ENCODE data around the gene FKBP5. TPM values are rescaled to one million over a fixed set of nuclear protein-coding genes. Genes with fewer than 3 reads are reported as not detected.

Gene FKBP5
- total RNA-seq, 1 donor from 2014 or later, result 4.6 TPM

DNA sequence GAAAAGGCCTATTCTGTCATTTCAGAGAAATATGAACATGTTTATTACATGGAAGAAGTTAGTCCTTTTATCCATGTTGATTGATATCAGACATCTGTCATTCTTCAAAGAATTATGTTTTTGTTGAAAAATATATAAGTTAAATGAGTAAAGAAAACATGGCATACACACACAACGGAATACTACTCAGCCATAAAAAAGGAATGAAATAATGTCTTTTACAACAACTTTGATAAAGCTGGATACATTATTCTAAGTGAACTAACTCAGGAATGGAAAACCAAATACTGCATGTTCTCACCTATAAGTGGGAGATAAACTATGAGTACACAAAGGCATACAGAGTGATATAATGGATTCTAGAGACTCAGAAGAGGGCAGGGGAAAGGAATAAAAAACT is 9.3 kb downstream of the FKBP5 start:
- no peaks in the 10 kb centered on the region for H3K36me3 Mint-ChIP-seq (ENCODE audit: low read depth, unreplicated experiment)
- H3K27ac Mint-ChIP-seq (ENCODE audit: unreplicated experiment), result no peak overlapping the region
- FAIRE-seq (no peak), DNase-seq (ENCODE audit: low read depth) (no peak)
- H3K4me1 Mint-ChIP-seq (ENCODE audit: low read depth, unreplicated experiment), result peaks cover 21% of the 10 kb centered on the region
- Histone ChIP-seq H3K27ac (ENCODE audit: low read depth, low read length) (no peak overlapping the region), H3K9ac (ENCODE audit: low read length) (no peak overlapping the region), H3K9me3 (ENCODE audit: insufficient read depth, low read depth, low read length) (no peaks in the 10 kb centered on the region), H2AFZ (ENCODE audit: low read depth, low read length) (no peak overlapping the region), H3K79me2 (ENCODE audit: insufficient read depth, low read length) (peaks cover 4% of the 10 kb centered on the region), H3K36me3 (ENCODE audit: insufficient read depth, low read length) (no peaks in the 10 kb centered on the region), H3K4me1 (ENCODE audit: insufficient read depth, low read length) (peaks cover 11% of the 10 kb centered on the region), H3K4me2 (ENCODE audit: low read length) (no peak overlapping the region), H4K20me1 (ENCODE audit: insufficient read depth, low read length) (no peaks in the 10 kb centered on the region), H3K4me3 (ENCODE audit: insufficient read depth, low read depth, low read length) (no peak overlapping the region), H3K27me3 (ENCODE audit: insufficient read depth, low read length) (no peaks in the 10 kb centered on the region)
- no peaks in the 10 kb centered on the region for H3K27me3 Mint-ChIP-seq (ENCODE audit: low read depth, unreplicated experiment)
- TF ChIP-seq, protein P1, sequence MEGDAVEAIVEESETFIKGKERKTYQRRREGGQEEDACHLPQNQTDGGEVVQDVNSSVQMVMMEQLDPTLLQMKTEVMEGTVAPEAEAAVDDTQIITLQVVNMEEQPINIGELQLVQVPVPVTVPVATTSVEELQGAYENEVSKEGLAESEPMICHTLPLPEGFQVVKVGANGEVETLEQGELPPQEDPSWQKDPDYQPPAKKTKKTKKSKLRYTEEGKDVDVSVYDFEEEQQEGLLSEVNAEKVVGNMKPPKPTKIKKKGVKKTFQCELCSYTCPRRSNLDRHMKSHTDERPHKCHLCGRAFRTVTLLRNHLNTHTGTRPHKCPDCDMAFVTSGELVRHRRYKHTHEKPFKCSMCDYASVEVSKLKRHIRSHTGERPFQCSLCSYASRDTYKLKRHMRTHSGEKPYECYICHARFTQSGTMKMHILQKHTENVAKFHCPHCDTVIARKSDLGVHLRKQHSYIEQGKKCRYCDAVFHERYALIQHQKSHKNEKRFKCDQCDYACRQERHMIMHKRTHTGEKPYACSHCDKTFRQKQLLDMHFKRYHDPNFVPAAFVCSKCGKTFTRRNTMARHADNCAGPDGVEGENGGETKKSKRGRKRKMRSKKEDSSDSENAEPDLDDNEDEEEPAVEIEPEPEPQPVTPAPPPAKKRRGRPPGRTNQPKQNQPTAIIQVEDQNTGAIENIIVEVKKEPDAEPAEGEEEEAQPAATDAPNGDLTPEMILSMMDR (IDR thresholded peaks at IDR 0.05; ENCODE audit: insufficient read depth, low read depth, low read length), result no peak
- TF ChIP-seq EZH2 (IDR thresholded peaks at IDR 0.05; ENCODE audit: insufficient read depth, low read length), result no peak
- no peaks in the 10 kb centered on the region for H3K9me3 Mint-ChIP-seq (ENCODE audit: unreplicated experiment)
- no peak overlapping the region for H3K4me3 Mint-ChIP-seq (ENCODE audit: unreplicated experiment)

GRCh38 chr6:35678814-35679213 is 9.9 kb downstream of the FKBP5 start:
- H3K9me3 ChIP-seq (ENCODE audit: insufficient read depth, low read depth, low read length), result no peaks in the 10 kb centered on the region
- H3K4me3 ChIP-seq (ENCODE audit: insufficient read depth, low read depth, low read length), result no peak overlapping the region
- no peak overlapping the region for H3K9ac ChIP-seq (ENCODE audit: low read length)
- H3K27ac ChIP-seq (ENCODE audit: low read depth, low read length), result peak overlapping the region; percentile 31
- H3K4me2 ChIP-seq (ENCODE audit: low read length), result peak overlapping the region; percentile 65
- no peaks in the 10 kb centered on the region for H3K27me3 ChIP-seq (ENCODE audit: insufficient read depth, low read length)
- Mint-ChIP-seq H3K27me3 (ENCODE audit: low read depth, unreplicated experiment) (no peaks in the 10 kb centered on the region), H3K4me1 (ENCODE audit: low read depth, unreplicated experiment) (peaks cover 21% of the 10 kb centered on the region), H3K4me3 (ENCODE audit: unreplicated experiment) (no peak overlapping the region), H3K27ac (ENCODE audit: unreplicated experiment) (peak overlapping the region; percentile 63), H3K9me3 (ENCODE audit: unreplicated experiment) (no peaks in the 10 kb centered on the region), H3K36me3 (ENCODE audit: low read depth, unreplicated experiment) (no peaks in the 10 kb centered on the region)
- peaks cover 4% of the 10 kb centered on the region for H3K79me2 ChIP-seq (ENCODE audit: insufficient read depth, low read length)
- peaks cover 11% of the 10 kb centered on the region for H3K4me1 ChIP-seq (ENCODE audit: insufficient read depth, low read length)
- H3K36me3 ChIP-seq (ENCODE audit: insufficient read depth, low read length), result no peaks in the 10 kb centered on the region
- DNase-seq (ENCODE audit: low read depth) (no peak), FAIRE-seq (no peak)
- no peak overlapping the region for H2AFZ ChIP-seq (ENCODE audit: low read depth, low read length)
- H4K20me1 ChIP-seq (ENCODE audit: insufficient read depth, low read length), result no peaks in the 10 kb centered on the region
- TF ChIP-seq EZH2 (IDR thresholded peaks at IDR 0.05; ENCODE audit: insufficient read depth, low read length), result no peak
- TF ChIP-seq, protein P1 (IDR thresholded peaks at IDR 0.05; ENCODE audit: insufficient read depth, low read depth, low read length), result no peak

- peak; percentile 77 for DNase-seq (ENCODE audit: low read depth)
- TF ChIP-seq EZH2 (IDR thresholded peaks at IDR 0.05; ENCODE audit: insufficient read depth, low read length), result no peak
- TF ChIP-seq, protein P1 (IDR thresholded peaks at IDR 0.05; ENCODE audit: insufficient read depth, low read depth, low read length), result no peak
- H3K9me3 ChIP-seq (ENCODE audit: insufficient read depth, low read depth, low read length), result no peaks in the 10 kb centered on the region
- H3K27me3 ChIP-seq (ENCODE audit: insufficient read depth, low read length), result no peaks in the 10 kb centered on the region
- peaks cover 11% of the 10 kb centered on the region for H3K4me1 ChIP-seq (ENCODE audit: insufficient read depth, low read length)
- no peaks in the 10 kb centered on the region for H3K36me3 Mint-ChIP-seq (ENCODE audit: low read depth, unreplicated experiment)
- no peak overlapping the region for H2AFZ ChIP-seq (ENCODE audit: low read depth, low read length)
- no peaks in the 10 kb centered on the region for H3K36me3 ChIP-seq (ENCODE audit: insufficient read depth, low read length)
- H3K27ac Mint-ChIP-seq (ENCODE audit: unreplicated experiment), result peak overlapping the region; percentile 63
- no peak overlapping the region for H3K4me3 ChIP-seq (ENCODE audit: insufficient read depth, low read depth, low read length)
- H3K4me2 ChIP-seq (ENCODE audit: low read length), result peak overlapping the region; percentile 65
- H3K9me3 Mint-ChIP-seq (ENCODE audit: unreplicated experiment), result no peaks in the 10 kb centered on the region
- peak overlapping the region; percentile 31 for H3K27ac ChIP-seq (ENCODE audit: low read depth, low read length)
- no peaks in the 10 kb centered on the region for H3K27me3 Mint-ChIP-seq (ENCODE audit: low read depth, unreplicated experiment)
- no peaks in the 10 kb centered on the region for H4K20me1 ChIP-seq (ENCODE audit: insufficient read depth, low read length)
- H3K9ac ChIP-seq (ENCODE audit: low read length), result no peak overlapping the region
- H3K4me1 Mint-ChIP-seq (ENCODE audit: low read depth, unreplicated experiment), result peaks cover 21% of the 10 kb centered on the region
- peak; percentile 20 for FAIRE-seq
- peak overlapping the region; percentile 18 for H3K4me3 Mint-ChIP-seq (ENCODE audit: unreplicated experiment)
- peaks cover 4% of the 10 kb centered on the region for H3K79me2 ChIP-seq (ENCODE audit: insufficient read depth, low read length)
These were observed 10.6 kb downstream of the FKBP5 start for GRCh38 chr6:35678021-35678654.

Measured in astrocyte (in vitro differentiated cells and primary cell).